Measurements from ENCODE around the gene TRIM66. TPM values are rescaled to one million over a fixed set of nuclear protein-coding genes. Genes with fewer than 3 reads are reported as not detected.

TRIM66 gene
- total RNA-seq, 1 experiment from 2014 or later, result 2.1 TPM

GRCh38 chr11:8724682-8725081 is 42.2 kb upstream of the TRIM66 start:
- Histone ChIP-seq H3K79me2 (ENCODE audit: insufficient read depth, low read length) (no peaks in the 10 kb centered on the region), H3K4me1 (ENCODE audit: insufficient read depth, low read length) (no peaks in the 10 kb centered on the region; the same call in 1 of the 2 replicates), H2BK15ac (ENCODE audit: low read depth, low read length) (no peak overlapping the region), H3K14ac (ENCODE audit: insufficient read depth, low read length) (no peak overlapping the region), H2BK20ac (ENCODE audit: low read depth, low read length, poor library complexity, severe bottlenecking) (no peak overlapping the region), H3K56ac (ENCODE audit: insufficient read length, low read depth, low read length) (no peak overlapping the region), H2BK120ac (ENCODE audit: low read depth, low read length, poor library complexity, severe bottlenecking) (no peak overlapping the region), H3K18ac (ENCODE audit: insufficient read length, low read depth, low read length) (no peak overlapping the region), H3K9me3 (ENCODE audit: control insufficient read depth, low read depth, low read length) (no peaks in the 10 kb centered on the region), H2AK5ac (ENCODE audit: insufficient read length, low read length) (no peak overlapping the region), H4K8ac (replicated peaks; ENCODE audit: insufficient read length, low read depth, low read length) (no peak overlapping the region), H2BK5ac (ENCODE audit: insufficient read length, low read length) (no peak overlapping the region), H3K4me2 (ENCODE audit: insufficient read depth, insufficient read length, low read length) (no peak overlapping the region), H3T11ph (ENCODE audit: low read length) (no peak overlapping the region), H3K9ac (ENCODE audit: extremely low read depth, insufficient read length, low read length) (no peak overlapping the region), H3K79me1 (ENCODE audit: insufficient read depth, low read depth, low read length, poor library complexity, severe bottlenecking) (no peaks in the 10 kb centered on the region), H4K20me1 (ENCODE audit: control insufficient read depth, insufficient read depth, insufficient read length) (no peaks in the 10 kb centered on the region), H3K27ac (ENCODE audit: insufficient read length, low read depth, low read length) (no peak overlapping the region), H2AFZ (ENCODE audit: low read length) (no peak overlapping the region), H3K23ac (ENCODE audit: insufficient read length, low read depth, low read length) (peak overlapping the region; percentile 70), H4K91ac (ENCODE audit: insufficient read length, low read depth, low read length) (no peak overlapping the region), H2BK12ac (ENCODE audit: insufficient read length, low read depth, low read length) (no peak overlapping the region), H3K4ac (ENCODE audit: low read depth, low read length) (no peak overlapping the region), H4K5ac (ENCODE audit: insufficient read length, low read depth, low read length) (no peak overlapping the region), H3K27me3 (ENCODE audit: insufficient read depth, low read length) (no peaks in the 10 kb centered on the region), H3K23me2 (ENCODE audit: insufficient read length, low read depth, low read length, poor library complexity, severe bottlenecking) (peaks cover 2% of the 10 kb centered on the region)
- no peak for DNase-seq
- H3K4me1 Mint-ChIP-seq, result peaks cover 42% of the 10 kb centered on the region in 2 experiments
- WGBS (ENCODE audit: extremely low coverage, insufficient read length, low lambda C conversion rate), result no CpG with 5 or more reads among the region's 7 CpGs
- no peak overlapping the region for H3K4me3 Mint-ChIP-seq
- H3K27me3 Mint-ChIP-seq (ENCODE audit: low read depth), result no peaks in the 10 kb centered on the region; the same call in 1 of the 2 replicates
- peaks cover 0 to 6% (median 3%) of the 10 kb centered on the region in 3 experiments; a peak in 5 of 7 replicates for H3K36me3 Mint-ChIP-seq (ENCODE audit: insufficient read depth in 1 of 3, low read depth in 3 of 3)
- H3K9me3 Mint-ChIP-seq, result no peaks in the 10 kb centered on the region
- no peak for TF ChIP-seq CTCF (conservative IDR thresholded peaks at IDR 0.05)
- peak overlapping the region in 1 of 3 experiments; percentile 52; a peak in 2 of 7 replicates for H3K27ac Mint-ChIP-seq
